Smooth muscle cell (in vitro differentiated cells): ENCODE results near the gene RIN2. TPM values are rescaled to one million over a fixed set of nuclear protein-coding genes. Genes with fewer than 3 reads are reported as not detected.
A peak's percentile ranks its signal among the peaks of the same experiment; 100 is the strongest.

Experiments used
- DNase-seq: peaks from one replicate; lab custom pipeline; 2025; ENCODE audit not compliant: unreplicated experiment; lab: John Stamatoyannopoulos, UW
- H2AFZ ChIP-seq: fragments of 200-600 bp; sonication (generic); 2 replicates; pipeline ENCODE4 v1.6.0; 2016; ENCODE audit warnings: antibody characterized with exemption, low read depth, mild to moderate bottlenecking
- H3F3A ChIP-seq: fragments of 200-600 bp; sonication (generic); 2 replicates; pipeline ENCODE4 v1.6.0; 2017; ENCODE audit warnings: antibody characterized with exemption, low read depth
- H3K27ac ChIP-seq: fragments of 200-600 bp; sonication (generic); 2 replicates; pipeline ENCODE4 v1.5.1; 2016; ENCODE audit warnings: low read depth, mild to moderate bottlenecking
- H3K27me3 ChIP-seq: fragments of 200-600 bp; sonication (generic); 2 replicates; pipeline ENCODE4 v1.6.1; 2016; ENCODE audit warnings: low read depth, mild to moderate bottlenecking
- H3K36me3 ChIP-seq: fragments of 200-600 bp; sonication (generic); 2 replicates; pipeline ENCODE4 v1.5.1; 2016; ENCODE audit warnings: low read depth
- H3K4me1 ChIP-seq: fragments of 200-600 bp; sonication (generic); 2 replicates; pipeline ENCODE4 v1.5.1; 2016; ENCODE audit warnings: low read depth
- H3K4me2 ChIP-seq: fragments of 200-600 bp; sonication (generic); 2 replicates; pipeline ENCODE4 v1.6.0; 2016; ENCODE audit warnings: mild to moderate bottlenecking
- H3K4me3 ChIP-seq: fragments of 200-600 bp; sonication (generic); 2 replicates; pipeline ENCODE4 v1.5.1; 2016; ENCODE audit warnings: mild to moderate bottlenecking
- H3K79me2 ChIP-seq: fragments of 200-600 bp; sonication (generic); 2 replicates; pipeline ENCODE4 v1.6.0; 2016; ENCODE audit warnings: low read depth, mild to moderate bottlenecking
- H3K9ac ChIP-seq: fragments of 200-600 bp; sonication (generic); 2 replicates; pipeline ENCODE4 v1.6.0; 2016; ENCODE audit warnings: low read depth
- H3K9me3 ChIP-seq: fragments of 200-600 bp; sonication (generic); replicated peaks from 2 replicates; pipeline ENCODE4 v1.5.1; 2016; ENCODE audit warnings: low read depth
- H4K20me1 ChIP-seq: fragments of 200-600 bp; sonication (generic); 2 replicates; pipeline ENCODE4 v1.6.0; 2016; ENCODE audit warnings: low read depth
- WGBS: methylation state at CpG from one replicate; pipeline ENCODE4 v1.1.7; 2016; ENCODE audit warnings: low lambda C conversion rate; 5-methylcytosine and 5-hydroxymethylcytosine counted together
- polyA plus RNA-seq: library from polyadenylated mRNA; unstranded; fragments of >200 nt; fragmentation: Nextera tagmentation; extraction: Ambion mirVana; gene quantifications from 2 replicates; pipeline ENCODE4 v1.2.1, GENCODE V29; 2016
- total RNA-seq: library from RNA; depleted of rRNA; stranded (reverse); fragments of >200 nt; gene quantifications from 2 replicates; pipeline ENCODE4 v1.2.3, GENCODE V29; 2014
- TF ChIP-seq, protein P1 (sequence below): fragments of 200-600 bp; sonication (generic); IDR thresholded peaks from 2 replicates; pipeline ENCODE4 v1.5.1; 2017; ENCODE audit warnings: borderline replicate concordance, mild to moderate bottlenecking, antibody characterized with exemption; ENCODE audit not compliant: insufficient read depth, poor library complexity, severe bottlenecking

RIN2 gene
- total and polyA plus RNA-seq, 2 experiments from 2014 or later: 16.0 to 26.9 TPM

DNA sequence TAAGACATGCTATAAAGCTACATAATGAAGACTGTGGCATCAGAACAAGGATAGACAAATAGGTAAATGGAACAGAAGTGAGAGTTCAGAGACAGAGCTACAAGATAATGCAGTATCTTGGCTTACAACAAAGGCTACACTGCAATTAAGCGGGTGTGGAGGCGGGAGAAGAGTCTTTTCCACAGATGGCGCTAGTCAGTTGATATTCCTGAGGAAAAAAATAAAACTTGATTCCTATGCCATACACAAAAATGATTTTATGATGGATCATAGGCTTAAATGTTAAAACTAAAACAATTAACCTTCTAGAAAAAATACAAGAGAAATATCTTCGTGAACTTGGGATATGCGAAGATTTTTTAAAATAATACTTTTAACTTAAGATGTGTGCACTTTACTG, 31.0 kb downstream of the RIN2 start:
- H3F3A ChIP-seq: peaks cover 10% of the 10 kb centered on the region
- H3K27ac ChIP-seq: no peak overlapping the region
- H3K36me3 ChIP-seq: no peaks in the 10 kb centered on the region
- no peak overlapping the region for H3K9ac ChIP-seq
- peaks cover 13% of the 10 kb centered on the region for H3K79me2 ChIP-seq
- no peak for DNase-seq
- no peaks in the 10 kb centered on the region for H3K27me3 ChIP-seq
- no peaks in the 10 kb centered on the region for H3K9me3 ChIP-seq
- H3K4me3 ChIP-seq: no peak overlapping the region
- WGBS: 32% methylated on average over 5 of the region's 5 CpGs
- no peak overlapping the region for H3K4me2 ChIP-seq
- H3K4me1 ChIP-seq: peaks cover 16% of the 10 kb centered on the region
- no peak overlapping the region for H2AFZ ChIP-seq
- TF ChIP-seq, protein P1, sequence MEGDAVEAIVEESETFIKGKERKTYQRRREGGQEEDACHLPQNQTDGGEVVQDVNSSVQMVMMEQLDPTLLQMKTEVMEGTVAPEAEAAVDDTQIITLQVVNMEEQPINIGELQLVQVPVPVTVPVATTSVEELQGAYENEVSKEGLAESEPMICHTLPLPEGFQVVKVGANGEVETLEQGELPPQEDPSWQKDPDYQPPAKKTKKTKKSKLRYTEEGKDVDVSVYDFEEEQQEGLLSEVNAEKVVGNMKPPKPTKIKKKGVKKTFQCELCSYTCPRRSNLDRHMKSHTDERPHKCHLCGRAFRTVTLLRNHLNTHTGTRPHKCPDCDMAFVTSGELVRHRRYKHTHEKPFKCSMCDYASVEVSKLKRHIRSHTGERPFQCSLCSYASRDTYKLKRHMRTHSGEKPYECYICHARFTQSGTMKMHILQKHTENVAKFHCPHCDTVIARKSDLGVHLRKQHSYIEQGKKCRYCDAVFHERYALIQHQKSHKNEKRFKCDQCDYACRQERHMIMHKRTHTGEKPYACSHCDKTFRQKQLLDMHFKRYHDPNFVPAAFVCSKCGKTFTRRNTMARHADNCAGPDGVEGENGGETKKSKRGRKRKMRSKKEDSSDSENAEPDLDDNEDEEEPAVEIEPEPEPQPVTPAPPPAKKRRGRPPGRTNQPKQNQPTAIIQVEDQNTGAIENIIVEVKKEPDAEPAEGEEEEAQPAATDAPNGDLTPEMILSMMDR: peak; percentile 40
- H4K20me1 ChIP-seq: no peaks in the 10 kb centered on the region

DNA sequence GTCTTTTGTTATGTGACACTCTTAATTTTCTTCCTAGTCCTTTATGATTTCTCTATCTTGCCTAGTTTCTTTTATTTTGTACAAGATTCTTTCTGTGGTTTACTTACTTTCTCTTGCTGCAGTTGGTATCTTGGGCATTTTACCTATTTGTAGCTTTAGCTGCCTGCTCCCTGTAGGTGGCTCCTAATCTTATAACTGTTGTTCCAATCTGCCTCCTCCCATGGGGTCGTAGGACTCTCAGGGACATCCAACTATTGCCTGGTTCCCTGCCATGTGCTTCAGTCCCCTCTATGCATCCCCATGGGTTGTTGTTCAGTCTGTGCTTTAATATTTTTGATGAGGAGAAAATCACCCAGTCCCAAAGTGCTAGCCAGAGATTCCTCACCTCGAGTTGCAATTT, 31.4 kb downstream of the RIN2 start:
- H3K27me3 ChIP-seq: no peaks in the 10 kb centered on the region
- H3K9ac ChIP-seq: no peak overlapping the region
- no peak for DNase-seq
- no peaks in the 10 kb centered on the region for H4K20me1 ChIP-seq
- H3K4me1 ChIP-seq: peaks cover 16% of the 10 kb centered on the region
- WGBS: 46% methylated on average over 2 of the region's 2 CpGs
- no peak overlapping the region for H3K4me3 ChIP-seq
- no peaks in the 10 kb centered on the region for H3K9me3 ChIP-seq
- H3K4me2 ChIP-seq: no peak overlapping the region
- peaks cover 10% of the 10 kb centered on the region for H3F3A ChIP-seq
- TF ChIP-seq, protein P1: no peak
- no peaks in the 10 kb centered on the region for H3K36me3 ChIP-seq
- H2AFZ ChIP-seq: no peak overlapping the region
- H3K27ac ChIP-seq: no peak overlapping the region
- peaks cover 13% of the 10 kb centered on the region for H3K79me2 ChIP-seq

DNA sequence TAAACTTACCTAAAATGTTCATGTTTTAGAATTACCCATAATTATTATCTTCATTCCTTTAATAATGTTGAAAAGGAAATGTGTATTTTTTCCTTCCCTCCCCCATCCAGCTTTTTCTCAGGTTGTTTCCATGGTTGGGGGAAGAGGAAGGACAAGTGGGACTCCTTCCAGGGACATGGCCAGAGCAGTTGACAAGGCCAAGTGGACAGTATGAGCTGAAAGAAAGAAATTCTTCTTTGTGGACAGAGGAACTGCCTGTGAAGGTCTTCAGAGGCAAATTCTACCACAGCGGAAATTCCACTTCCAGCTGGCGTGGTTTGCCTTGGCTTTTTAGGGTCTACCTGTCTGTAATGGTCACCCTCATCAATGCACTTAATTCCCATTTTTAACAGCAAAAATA, 33.8 kb downstream of the RIN2 start:
- Histone ChIP-seq H3K27ac (no peak overlapping the region), H2AFZ (no peak overlapping the region), H3K9me3 (no peaks in the 10 kb centered on the region), H3F3A (peaks cover under 1% of the 10 kb centered on the region), H3K36me3 (no peaks in the 10 kb centered on the region), H3K4me2 (no peak overlapping the region), H3K27me3 (no peaks in the 10 kb centered on the region), H3K9ac (no peak overlapping the region), H3K4me1 (no peaks in the 10 kb centered on the region), H4K20me1 (no peaks in the 10 kb centered on the region), H3K79me2 (peaks cover 13% of the 10 kb centered on the region), H3K4me3 (no peak overlapping the region)
- 100% methylated on average over 2 of the region's 2 CpGs for WGBS
- TF ChIP-seq, protein P1: no peak
- no peak for DNase-seq

DNA sequence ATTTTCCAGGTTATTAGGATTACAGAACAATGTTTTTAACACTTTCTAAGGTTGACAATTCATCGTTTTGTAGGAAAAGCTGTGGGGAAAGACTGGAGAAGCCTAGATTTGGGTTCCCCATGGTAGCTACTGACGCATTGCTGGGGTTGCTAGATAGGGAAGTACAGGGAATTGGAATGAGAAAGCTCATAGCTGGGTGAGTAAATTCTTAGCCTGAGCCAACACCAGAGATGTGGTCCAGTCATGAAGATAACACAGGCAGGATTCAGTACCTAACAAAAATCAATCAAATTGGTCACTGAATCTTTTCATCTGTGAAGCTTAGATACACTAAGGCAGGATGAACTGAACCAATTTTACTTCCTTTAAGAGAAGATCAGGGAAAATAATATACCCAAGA, 35.7 kb downstream of the RIN2 start:
- Histone ChIP-seq H3K9me3 (no peaks in the 10 kb centered on the region), H3K27me3 (no peaks in the 10 kb centered on the region), H3F3A (no peaks in the 10 kb centered on the region), H3K4me3 (no peak overlapping the region), H3K79me2 (peaks cover 4% of the 10 kb centered on the region), H3K27ac (no peak overlapping the region), H3K4me2 (no peak overlapping the region), H3K4me1 (no peaks in the 10 kb centered on the region), H2AFZ (no peak overlapping the region), H4K20me1 (no peaks in the 10 kb centered on the region), H3K9ac (no peak overlapping the region), H3K36me3 (no peaks in the 10 kb centered on the region)
- WGBS: 97% methylated on average over 2 of the region's 2 CpGs
- DNase-seq: no peak
- TF ChIP-seq, protein P1: no peak
